ENCODE results near the gene HOXA9. TPM values are rescaled to one million over a fixed set of nuclear protein-coding genes. Genes with fewer than 3 reads are reported as not detected.

HOXA9 gene
- total RNA-seq, 1 donor from 2014 or later = not detected

DNA sequence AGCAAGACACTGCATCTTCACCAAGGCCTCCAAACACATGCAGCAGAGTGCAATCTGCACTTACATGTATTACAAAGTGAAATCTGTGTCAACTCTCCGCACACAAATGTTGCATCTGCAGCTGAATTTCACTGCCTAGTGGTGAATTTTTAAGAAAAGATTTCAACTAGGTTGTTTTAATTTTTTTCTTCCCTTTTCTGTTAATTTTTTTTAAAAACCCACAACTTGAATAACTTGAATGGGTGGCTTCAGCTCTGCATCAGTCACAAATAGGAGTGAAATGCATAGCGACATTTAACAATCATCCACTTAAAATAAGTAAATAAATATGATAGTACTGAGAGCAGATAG is 28.6 kb upstream of the HOXA9 start:
- Histone ChIP-seq H3K36me3 (ENCODE audit: control insufficient read depth, insufficient read depth, low read length) (no peaks in the 10 kb centered on the region), H3K27me3 (ENCODE audit: control insufficient read depth, insufficient read depth, low read length) (peaks cover 74% of the 10 kb centered on the region), H3K4me3 (ENCODE audit: low read depth, low read length) (no peak overlapping the region)
- TF ChIP-seq, protein P1, sequence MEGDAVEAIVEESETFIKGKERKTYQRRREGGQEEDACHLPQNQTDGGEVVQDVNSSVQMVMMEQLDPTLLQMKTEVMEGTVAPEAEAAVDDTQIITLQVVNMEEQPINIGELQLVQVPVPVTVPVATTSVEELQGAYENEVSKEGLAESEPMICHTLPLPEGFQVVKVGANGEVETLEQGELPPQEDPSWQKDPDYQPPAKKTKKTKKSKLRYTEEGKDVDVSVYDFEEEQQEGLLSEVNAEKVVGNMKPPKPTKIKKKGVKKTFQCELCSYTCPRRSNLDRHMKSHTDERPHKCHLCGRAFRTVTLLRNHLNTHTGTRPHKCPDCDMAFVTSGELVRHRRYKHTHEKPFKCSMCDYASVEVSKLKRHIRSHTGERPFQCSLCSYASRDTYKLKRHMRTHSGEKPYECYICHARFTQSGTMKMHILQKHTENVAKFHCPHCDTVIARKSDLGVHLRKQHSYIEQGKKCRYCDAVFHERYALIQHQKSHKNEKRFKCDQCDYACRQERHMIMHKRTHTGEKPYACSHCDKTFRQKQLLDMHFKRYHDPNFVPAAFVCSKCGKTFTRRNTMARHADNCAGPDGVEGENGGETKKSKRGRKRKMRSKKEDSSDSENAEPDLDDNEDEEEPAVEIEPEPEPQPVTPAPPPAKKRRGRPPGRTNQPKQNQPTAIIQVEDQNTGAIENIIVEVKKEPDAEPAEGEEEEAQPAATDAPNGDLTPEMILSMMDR (IDR thresholded peaks at IDR 0.05; ENCODE audit: insufficient read depth, low read length, severe bottlenecking) = no peak
- DNase-seq (ENCODE audit: low read depth) (no peak), FAIRE-seq (no peak)

- H3K4me3 ChIP-seq (ENCODE audit: low read depth, low read length) = no peak overlapping the region
- FAIRE-seq (peak; percentile 47), DNase-seq (ENCODE audit: low read depth) (no peak)
- H3K36me3 ChIP-seq (ENCODE audit: control insufficient read depth, insufficient read depth, low read length) = no peaks in the 10 kb centered on the region
- peaks cover 74% of the 10 kb centered on the region for H3K27me3 ChIP-seq (ENCODE audit: control insufficient read depth, insufficient read depth, low read length)
- TF ChIP-seq, protein P1 (IDR thresholded peaks at IDR 0.05; ENCODE audit: insufficient read depth, low read length, severe bottlenecking) = no peak
Observed at GRCh38 chr7:27193335-27194001, 28.1 kb upstream of the HOXA9 start.

GRCh38 chr7:27192546-27193334 is 27.4 kb upstream of the HOXA9 start:
- peaks cover 74% of the 10 kb centered on the region for H3K27me3 ChIP-seq (ENCODE audit: control insufficient read depth, insufficient read depth, low read length)
- DNase-seq (ENCODE audit: low read depth) = no peak
- TF ChIP-seq, protein P1 (IDR thresholded peaks at IDR 0.05; ENCODE audit: insufficient read depth, low read length, severe bottlenecking) = no peak
- no peaks in the 10 kb centered on the region for H3K36me3 ChIP-seq (ENCODE audit: control insufficient read depth, insufficient read depth, low read length)
- no peak overlapping the region for H3K4me3 ChIP-seq (ENCODE audit: low read depth, low read length)
- FAIRE-seq = no peak

DNA sequence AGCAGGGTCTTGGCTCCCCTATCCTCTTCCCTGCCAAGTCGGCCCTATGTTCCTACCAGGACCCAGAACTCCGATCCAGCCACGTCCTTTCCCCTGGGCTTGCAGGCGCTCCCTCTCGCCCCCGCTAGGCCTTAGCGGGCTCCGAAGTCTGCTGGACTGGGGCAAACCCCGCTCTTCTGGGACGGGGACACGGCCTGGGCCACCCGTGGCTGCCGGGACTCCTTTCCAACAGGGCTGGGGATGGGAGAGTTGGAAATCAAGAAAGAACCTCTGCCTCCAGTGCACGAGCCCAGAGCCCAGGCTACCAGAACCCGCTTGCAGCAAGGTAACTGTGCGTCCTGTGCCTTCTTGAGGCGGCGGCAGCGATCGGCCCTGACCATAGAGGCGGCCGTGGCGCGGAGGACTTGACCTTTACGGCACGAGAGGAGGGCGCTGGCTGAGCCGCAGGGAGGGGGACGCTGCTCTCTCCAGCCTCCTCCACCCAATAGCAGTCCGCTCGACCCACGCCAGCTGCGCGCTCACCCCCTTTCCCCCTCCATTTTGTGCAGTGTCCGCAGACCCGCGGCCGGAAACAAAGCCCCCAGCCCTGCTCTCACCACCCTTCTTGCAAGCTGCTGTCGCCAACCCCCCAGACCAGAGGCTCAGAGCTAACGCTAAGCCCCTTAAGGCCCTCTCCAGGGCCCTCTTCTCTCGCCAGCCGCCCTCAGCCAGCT is 26.7 kb upstream of the HOXA9 start:
- TF ChIP-seq, protein P1 (IDR thresholded peaks at IDR 0.05; ENCODE audit: insufficient read depth, low read length, severe bottlenecking) = no peak
- Histone ChIP-seq H3K27me3 (ENCODE audit: control insufficient read depth, insufficient read depth, low read length) (peaks cover 76% of the 10 kb centered on the region), H3K36me3 (ENCODE audit: control insufficient read depth, insufficient read depth, low read length) (no peaks in the 10 kb centered on the region), H3K4me3 (ENCODE audit: low read depth, low read length) (no peak overlapping the region)
- no peak for FAIRE-seq
- DNase-seq (ENCODE audit: low read depth) = no peak

DNA sequence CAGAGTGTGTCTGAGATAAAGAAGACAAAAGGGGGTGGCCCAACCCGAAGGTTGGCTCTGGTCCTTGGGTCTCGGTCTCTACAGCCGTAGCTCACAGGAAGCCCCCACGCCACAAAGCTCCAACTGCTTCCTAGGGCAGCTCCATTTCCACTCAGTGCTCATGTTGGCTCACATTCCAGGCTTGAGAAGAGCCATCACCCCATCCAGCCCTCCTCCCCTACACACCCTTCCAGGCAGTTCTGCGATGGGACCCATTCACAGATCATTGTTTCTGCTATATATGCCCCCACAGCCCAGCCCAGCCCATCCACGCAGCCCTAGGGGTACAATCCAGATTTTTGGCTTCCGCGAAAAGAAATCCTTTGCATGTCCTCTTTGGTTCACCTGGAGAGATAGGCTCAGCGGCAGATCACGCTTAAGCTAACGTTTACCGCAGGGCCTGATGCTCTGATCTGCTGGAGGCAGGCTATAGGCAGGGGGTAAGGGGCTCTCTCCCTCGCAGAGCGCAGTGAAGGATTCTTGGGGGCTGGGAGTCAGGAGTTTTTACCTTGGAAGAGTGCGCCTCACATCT is 25.9 kb upstream of the HOXA9 start:
- no peak for DNase-seq (ENCODE audit: low read depth)
- TF ChIP-seq, protein P1 (IDR thresholded peaks at IDR 0.05; ENCODE audit: insufficient read depth, low read length, severe bottlenecking) = no peak
- no peaks in the 10 kb centered on the region for H3K36me3 ChIP-seq (ENCODE audit: control insufficient read depth, insufficient read depth, low read length)
- H3K27me3 ChIP-seq (ENCODE audit: control insufficient read depth, insufficient read depth, low read length) = peaks cover 78% of the 10 kb centered on the region
- FAIRE-seq = no peak
- no peak overlapping the region for H3K4me3 ChIP-seq (ENCODE audit: low read depth, low read length)

All from bronchial epithelial cell (primary cell).